ENCODE data around the gene SPACA4.

The SPACA4 gene

GRCh38 chr19:48637948-48638830 lies 31.6 kb downstream of the SPACA4 start:
- TF ChIP-seq ZBTB7A (IDR thresholded peaks at IDR 0.05; ENCODE audit: low read depth), result peak; percentile 53; the same call in 1 of the 2 replicates
- no peak for TF ChIP-seq TEAD4 (IDR thresholded peaks at IDR 0.05)
- peak; percentile 67 for TF ChIP-seq EP300 (IDR thresholded peaks at IDR 0.05; ENCODE audit: borderline replicate concordance)
- 0 out of 2 replicates have a peak, but pooled peaks have one; percentile 11 for TF ChIP-seq TAF1 (IDR thresholded peaks at IDR 0.05; ENCODE audit: low read depth)

- TF ChIP-seq CEBPB (IDR thresholded peaks at IDR 0.05) (no peak), CREB1 (IDR thresholded peaks at IDR 0.05; ENCODE audit: low read depth) (peak; percentile 19; the same call in 1 of the 2 replicates)
Measured at GRCh38 chr19:48638831-48639381, 32.4 kb downstream of the SPACA4 start.

- TF ChIP-seq CREB1 (IDR thresholded peaks at IDR 0.05; ENCODE audit: low read depth) (no peak), NFIC (IDR thresholded peaks at IDR 0.05) (no peak), EP300 (IDR thresholded peaks at IDR 0.05; ENCODE audit: borderline replicate concordance) (no peak), TAF1 (IDR thresholded peaks at IDR 0.05; ENCODE audit: low read depth) (no peak), TCF12 (IDR thresholded peaks at IDR 0.05; ENCODE audit: low read depth) (no peak), EGR1 (IDR thresholded peaks at IDR 0.05) (no peak), YY1 (IDR thresholded peaks at IDR 0.05; ENCODE audit: low read depth) (no peak), TEAD4 (IDR thresholded peaks at IDR 0.05) (no peak), REST (IDR thresholded peaks at IDR 0.05; ENCODE audit: low read depth) (no peak), CEBPB (IDR thresholded peaks at IDR 0.05) (no peak), MAX (IDR thresholded peaks at IDR 0.05) (no peak), FOXM1 (IDR thresholded peaks at IDR 0.05; ENCODE audit: borderline replicate concordance, low read depth) (no peak), RAD21 (IDR thresholded peaks at IDR 0.05; ENCODE audit: low read depth) (no peak), USF1 (IDR thresholded peaks at IDR 0.05) (no peak), ZBTB7A (IDR thresholded peaks at IDR 0.05; ENCODE audit: low read depth) (no peak)
Measured at GRCh38 chr19:48639483-48640375, 33.2 kb downstream of the SPACA4 start.

- TF ChIP-seq TEAD4 (IDR thresholded peaks at IDR 0.05) (no peak), EP300 (IDR thresholded peaks at IDR 0.05; ENCODE audit: borderline replicate concordance) (no peak), CEBPB (IDR thresholded peaks at IDR 0.05) (no peak), NFIC (IDR thresholded peaks at IDR 0.05) (no peak), YY1 (IDR thresholded peaks at IDR 0.05; ENCODE audit: low read depth) (no peak), MAX (IDR thresholded peaks at IDR 0.05) (no peak), ZBTB7A (IDR thresholded peaks at IDR 0.05; ENCODE audit: low read depth) (no peak), EGR1 (IDR thresholded peaks at IDR 0.05) (no peak), TAF1 (IDR thresholded peaks at IDR 0.05; ENCODE audit: low read depth) (no peak), RAD21 (IDR thresholded peaks at IDR 0.05; ENCODE audit: low read depth) (no peak), TCF12 (IDR thresholded peaks at IDR 0.05; ENCODE audit: low read depth) (no peak), FOXM1 (IDR thresholded peaks at IDR 0.05; ENCODE audit: borderline replicate concordance, low read depth) (no peak), CREB1 (IDR thresholded peaks at IDR 0.05; ENCODE audit: low read depth) (no peak), USF1 (IDR thresholded peaks at IDR 0.05) (no peak)
Measured at GRCh38 chr19:48641850-48642249, 35.3 kb downstream of the SPACA4 start.

- TF ChIP-seq TEAD4 (IDR thresholded peaks at IDR 0.05) (no peak), CREB1 (IDR thresholded peaks at IDR 0.05; ENCODE audit: low read depth) (no peak), EGR1 (IDR thresholded peaks at IDR 0.05) (no peak), RAD21 (IDR thresholded peaks at IDR 0.05; ENCODE audit: low read depth) (no peak), NFIC (IDR thresholded peaks at IDR 0.05) (no peak), REST (IDR thresholded peaks at IDR 0.05; ENCODE audit: low read depth) (no peak), YY1 (IDR thresholded peaks at IDR 0.05; ENCODE audit: low read depth) (no peak), TAF1 (IDR thresholded peaks at IDR 0.05; ENCODE audit: low read depth) (no peak), TCF12 (IDR thresholded peaks at IDR 0.05; ENCODE audit: low read depth) (no peak), EP300 (IDR thresholded peaks at IDR 0.05; ENCODE audit: borderline replicate concordance) (no peak), USF1 (IDR thresholded peaks at IDR 0.05) (no peak), CEBPB (IDR thresholded peaks at IDR 0.05) (no peak), MAX (IDR thresholded peaks at IDR 0.05) (no peak)
Measured at GRCh38 chr19:48642862-48643261, 36.3 kb downstream of the SPACA4 start.
